GM18526 (cell line): ENCODE data around the gene TMEM86A.

Experiments used
- POLR2A ChIP-seq: IDR thresholded peaks from 3 replicates; pipeline ENCODE4 v1.6.1; 2011; ENCODE audit not compliant: insufficient read length; ENCODE audit errors: extremely low read depth

The TMEM86A gene

GRCh38 chr11:18699269-18699596 is 654 bp downstream of the TMEM86A start:
- no peak for TF ChIP-seq POLR2A

GRCh38 chr11:18699848-18700261 is 1.3 kb downstream of the TMEM86A start:
- TF ChIP-seq POLR2A: no peak

- no peak for TF ChIP-seq POLR2A
These were observed 1.8 kb downstream of the TMEM86A start for GRCh38 chr11:18700375-18700774.

GRCh38 chr11:18700872-18701271 is 2.3 kb downstream of the TMEM86A start:
- no peak for TF ChIP-seq POLR2A

- no peak for TF ChIP-seq POLR2A
These were observed 3.1 kb downstream of the TMEM86A start for GRCh38 chr11:18701614-18702216.

- TF ChIP-seq POLR2A: no peak
These were observed 4.6 kb downstream of the TMEM86A start for GRCh38 chr11:18703001-18703763.

GRCh38 chr11:18704045-18704645 is 5.6 kb downstream of the TMEM86A start:
- no peak for TF ChIP-seq POLR2A

GRCh38 chr11:18704698-18705097 is 6.1 kb downstream of the TMEM86A start:
- TF ChIP-seq POLR2A: no peak

- no peak for TF ChIP-seq POLR2A
These were observed 7.2 kb downstream of the TMEM86A start for GRCh38 chr11:18705651-18706281.

- no peak for TF ChIP-seq POLR2A
These were observed 8.0 kb downstream of the TMEM86A start for GRCh38 chr11:18706330-18707243.

GRCh38 chr11:18707811-18708340 is 9.3 kb downstream of the TMEM86A start:
- TF ChIP-seq POLR2A: no peak

- TF ChIP-seq POLR2A: no peak
These were observed 10.8 kb downstream of the TMEM86A start for GRCh38 chr11:18709414-18709813.

- no peak for TF ChIP-seq POLR2A
These were observed 12.0 kb downstream of the TMEM86A start for GRCh38 chr11:18710545-18710944.

GRCh38 chr11:18713646-18714442 is 15.3 kb downstream of the TMEM86A start:
- TF ChIP-seq POLR2A: no peak
